Muscle of arm (tissue), 12 donors: Measurements from ENCODE around the gene TSPOAP1. TPM values are rescaled to one million over a fixed set of nuclear protein-coding genes. Genes with fewer than 3 reads are reported as not detected.
A peak's percentile ranks its signal among the peaks of the same experiment; 100 is the strongest.

Experiments
- DNase-seq: peaks from one replicate; pipeline ENCODE4 v3.0.0-alpha.2; 2013
- polyA plus RNA-seq, 12 donors: library from polyadenylated mRNA; unstranded; fragments of 120-200 nt; gene quantifications; one replicate each; pipeline ENCODE4 v1.2.1, GENCODE V29; 2013; ENCODE audit not compliant: insufficient read length in 12 of 12

The TSPOAP1 gene
- polyA plus RNA-seq, 12 donors = 2.1 to 6.8 (median 5.1) TPM; not detected in 1

- DNase-seq = no peak
Observed at GRCh38 chr17:58363457-58364185, 35.0 kb upstream of the TSPOAP1 start.

- DNase-seq = no peak
Observed at GRCh38 chr17:58362368-58363014, 33.9 kb upstream of the TSPOAP1 start.

- DNase-seq = no peak
Observed at GRCh38 chr17:58360296-58361063, 31.9 kb upstream of the TSPOAP1 start.

- no peak for DNase-seq
Observed at GRCh38 chr17:58358408-58359172, 30.0 kb upstream of the TSPOAP1 start.

GRCh38 chr17:58357312-58358297 is 29.0 kb upstream of the TSPOAP1 start:
- no peak for DNase-seq

- DNase-seq = no peak
Observed at GRCh38 chr17:58356231-58356630, 27.6 kb upstream of the TSPOAP1 start.

GRCh38 chr17:58354541-58355216 is 26.1 kb upstream of the TSPOAP1 start:
- no peak for DNase-seq

GRCh38 chr17:58353389-58353825 is 24.8 kb upstream of the TSPOAP1 start:
- no peak for DNase-seq

GRCh38 chr17:58352596-58353388 is 24.2 kb upstream of the TSPOAP1 start:
- DNase-seq = peak; percentile 68

- peak; percentile 94 for DNase-seq
Observed at GRCh38 chr17:58351831-58352595, 23.4 kb upstream of the TSPOAP1 start, which contains the start of gene SUPT4H1. SUPT4H1 (minus strand) TSS chr17:58352201; CDS start chr17:58352135, 66 bp downstream.

GRCh38 chr17:58351182-58351581 is 22.6 kb upstream of the TSPOAP1 start:
- no peak for DNase-seq

- no peak for DNase-seq
Observed at GRCh38 chr17:58348038-58348437, 19.4 kb upstream of the TSPOAP1 start.

GRCh38 chr17:58345500-58345899 is 16.9 kb upstream of the TSPOAP1 start:
- no peak for DNase-seq

GRCh38 chr17:58344791-58345157 is 16.2 kb upstream of the TSPOAP1 start:
- DNase-seq = no peak

- DNase-seq = no peak
Observed at GRCh38 chr17:58344047-58344790, 15.6 kb upstream of the TSPOAP1 start.

GRCh38 chr17:58343131-58343530 is 14.5 kb upstream of the TSPOAP1 start:
- DNase-seq = no peak

- no peak for DNase-seq
Observed at GRCh38 chr17:58341861-58342475, 13.4 kb upstream of the TSPOAP1 start.
